Measurements from ENCODE around the gene CATSPERB. TPM values are rescaled to one million over a fixed set of nuclear protein-coding genes. Genes with fewer than 3 reads are reported as not detected.

The CATSPERB gene
- total and polyA plus RNA-seq, 2 of the 8 experiments (the other 6 are each of a cell fraction or from before 2014, with no cell fraction given), result 0.11 to 0.30 TPM

DNA sequence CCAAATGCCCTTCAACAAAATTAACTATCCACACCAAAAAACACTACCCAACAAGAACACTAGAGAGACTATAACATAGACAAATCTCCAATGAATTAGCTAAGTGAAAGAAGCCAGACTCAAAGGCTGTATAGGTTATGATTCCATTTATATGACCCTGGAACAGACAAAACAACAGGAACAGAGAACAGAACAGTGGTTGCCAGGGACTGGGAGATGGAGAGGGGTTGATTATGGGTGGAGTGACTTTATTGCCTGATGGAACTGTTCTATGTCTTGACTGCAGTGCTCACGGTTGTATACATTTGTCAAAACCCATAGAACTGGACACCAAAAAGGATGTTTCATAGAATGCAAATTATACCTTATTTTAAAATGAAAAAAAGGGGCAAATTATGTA lies 14.9 kb downstream of the CATSPERB start:
- DNase-seq (ENCODE audit: low read depth in 1 of 2, low spot score in 2 of 2) (no peak), FAIRE-seq (no peak)
- Histone ChIP-seq H4K91ac (replicated peaks; ENCODE audit: insufficient read length, low read length) (no peak overlapping the region), H3K79me1 (ENCODE audit: low read depth, low read length) (no peaks in the 10 kb centered on the region), H3K4me3 (ENCODE audit: extremely low read depth in 1 of 4, insufficient read depth in 2 of 4, low read depth in 3 of 4, low read length in 4 of 4) (no peak overlapping the region), H2BK5ac (ENCODE audit: low read depth, low read length) (no peak overlapping the region), H3K27me3 (replicated peaks in 1 of 4; ENCODE audit: control insufficient read depth in 3 of 4, extremely low read depth in 1 of 4, insufficient read depth in 3 of 4, low read length in 3 of 4) (no peaks in the 10 kb centered on the region), H2BK120ac (replicated peaks; ENCODE audit: low read depth, low read length) (no peak overlapping the region), H3K9ac (replicated peaks in 1 of 4; ENCODE audit: extremely low read depth in 1 of 4, low read depth in 3 of 4, low read length in 3 of 4) (no peak overlapping the region), H2AFZ (ENCODE audit: low read length) (no peak overlapping the region), H3K27ac (ENCODE audit: low read depth, low read length) (no peak overlapping the region), H3K9me3 (ENCODE audit: insufficient read depth in 2 of 2, low read depth in 1 of 2, low read length in 1 of 2) (no peaks in the 10 kb centered on the region), H2BK20ac (ENCODE audit: low read length) (no peak overlapping the region), H3K18ac (ENCODE audit: extremely low read depth, low read length) (no peak overlapping the region), H4K5ac (ENCODE audit: insufficient read length, low read depth, low read length) (no peak overlapping the region), H3K4ac (replicated peaks; ENCODE audit: insufficient read length, low read depth, low read length) (no peak overlapping the region), H3K23me2 (ENCODE audit: low read depth, low read length) (no peaks in the 10 kb centered on the region), H4K20me1 (replicated peaks in 1 of 2; ENCODE audit: control insufficient read depth in 1 of 2, insufficient read depth in 2 of 2, low read length in 2 of 2) (no peaks in the 10 kb centered on the region), H3K56ac (replicated peaks; ENCODE audit: insufficient read length, low read depth, low read length) (no peak overlapping the region), H3K36me3 (ENCODE audit: control insufficient read depth in 2 of 4, insufficient read depth in 4 of 4, low read length in 3 of 4) (no peaks in the 10 kb centered on the region), H4K8ac (ENCODE audit: extremely low read depth, insufficient read depth, low read length) (no peak overlapping the region), H2BK15ac (ENCODE audit: low read length) (no peak overlapping the region), H3K23ac (ENCODE audit: insufficient read length) (no peak overlapping the region), H3K4me2 (ENCODE audit: insufficient read depth in 1 of 2, low read depth in 2 of 2, low read length in 2 of 2) (no peak overlapping the region), H2BK12ac (ENCODE audit: low read depth, low read length) (no peak overlapping the region), H3K14ac (ENCODE audit: insufficient read length) (no peak overlapping the region), H3K79me2 (ENCODE audit: control insufficient read depth in 1 of 2, insufficient read depth in 2 of 2, low read length in 2 of 2) (no peaks in the 10 kb centered on the region), H3K4me1 (replicated peaks in 1 of 4; ENCODE audit: control insufficient read depth in 3 of 4, insufficient read depth in 4 of 4, low read length in 3 of 4) (no peaks in the 10 kb centered on the region), H2AK5ac (ENCODE audit: low read depth, low read length) (no peak overlapping the region)
- POLR2A ChIA-PET (ENCODE audit: partially characterized antibody), result interaction anchor here (0.6 kb wide), 1 partner anchor 230 kb away, joined by 3 read pairs; no protein-coding TSS in a partner anchor
- 86% methylated on average over 1 of the region's 1 CpG; no CpG with 5 or more reads in 1 of the 2 experiments for WGBS, 2 experiments (ENCODE audit: extremely low coverage in 1 of 2, insufficient coverage in 1 of 2, insufficient read length in 1 of 2, insufficient replicate concordance in 2 of 2, low coverage in 1 of 2, low lambda C conversion rate in 2 of 2, missing lambda C conversion rate in 1 of 2)
- TF ChIP-seq, protein P1, sequence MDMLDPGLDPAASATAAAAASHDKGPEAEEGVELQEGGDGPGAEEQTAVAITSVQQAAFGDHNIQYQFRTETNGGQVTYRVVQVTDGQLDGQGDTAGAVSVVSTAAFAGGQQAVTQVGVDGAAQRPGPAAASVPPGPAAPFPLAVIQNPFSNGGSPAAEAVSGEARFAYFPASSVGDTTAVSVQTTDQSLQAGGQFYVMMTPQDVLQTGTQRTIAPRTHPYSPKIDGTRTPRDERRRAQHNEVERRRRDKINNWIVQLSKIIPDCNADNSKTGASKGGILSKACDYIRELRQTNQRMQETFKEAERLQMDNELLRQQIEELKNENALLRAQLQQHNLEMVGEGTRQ (IDR thresholded peaks at IDR 0.05; ENCODE audit: low read length), result no peak
- TF ChIP-seq CEBPB (IDR thresholded peaks at IDR 0.05; ENCODE audit: low read depth, low read length) (no peak), GTF2F1 (IDR thresholded peaks at IDR 0.05; ENCODE audit: borderline replicate concordance, low read depth, low read length) (no peak), ZNF274 (IDR thresholded peaks at IDR 0.05; ENCODE audit: borderline replicate concordance, extremely low read depth, low read length) (no peak), RNF2 (IDR thresholded peaks at IDR 0.05; ENCODE audit: borderline replicate concordance, low read depth, low read length, missing control alignments, poor library complexity, severe bottlenecking) (no peak), SAP30 (IDR thresholded peaks at IDR 0.05; ENCODE audit: insufficient read depth, insufficient replicate concordance, low read length) (no peak), PHF8 (conservative IDR thresholded peaks at IDR 0.05; ENCODE audit: low read depth, low read length) (no peak)
- CTCF ChIA-PET (ENCODE audit: partially characterized antibody), result interaction anchor here (0.7 to 3.5 kb wide), 5 partner anchors 14 to 194 kb away, joined by 3 to 15 read pairs (median 5); partner anchors contain the start of gene CATSPERB

Measured in H1 (cell line).